Adipocyte (in vitro differentiated cells): ENCODE results near the gene KMT2E.

ENCODE experiments used
- DNase-seq: peaks from one replicate; pipeline ENCODE4 v3.0.0-alpha.2; 2015; ENCODE audit warnings: low read depth
- H3K27me3 ChIP-seq: replicated peaks from 2 replicates; pipeline ENCODE4 v1.7.0; 2013; ENCODE audit warnings: mild to moderate bottlenecking, low read length, moderate library complexity; ENCODE audit not compliant: control insufficient read depth, insufficient read depth
- H3K36me3 ChIP-seq: 2 replicates; pipeline ENCODE4 v1.7.0; 2013; ENCODE audit warnings: low read length, mild to moderate bottlenecking, moderate library complexity; ENCODE audit not compliant: control insufficient read depth, insufficient read depth, severe bottlenecking
- H3K4me1 ChIP-seq: 2 replicates; pipeline ENCODE4 v1.7.0; 2013; ENCODE audit warnings: mild to moderate bottlenecking, low read length, moderate library complexity; ENCODE audit not compliant: control insufficient read depth, insufficient read depth
- H3K4me3 ChIP-seq: 2 replicates; pipeline ENCODE4 v1.7.0; 2013; ENCODE audit warnings: mild to moderate bottlenecking, low read length, moderate library complexity
- H3K9ac ChIP-seq: 2 replicates; pipeline ENCODE4 v1.7.0; 2013; ENCODE audit warnings: mild to moderate bottlenecking, low read length, moderate library complexity
- H3K9me3 ChIP-seq: 2 replicates; pipeline ENCODE4 v1.7.0; 2013; ENCODE audit warnings: mild to moderate bottlenecking, low read length, moderate library complexity; ENCODE audit not compliant: control insufficient read depth

Gene KMT2E

DNA sequence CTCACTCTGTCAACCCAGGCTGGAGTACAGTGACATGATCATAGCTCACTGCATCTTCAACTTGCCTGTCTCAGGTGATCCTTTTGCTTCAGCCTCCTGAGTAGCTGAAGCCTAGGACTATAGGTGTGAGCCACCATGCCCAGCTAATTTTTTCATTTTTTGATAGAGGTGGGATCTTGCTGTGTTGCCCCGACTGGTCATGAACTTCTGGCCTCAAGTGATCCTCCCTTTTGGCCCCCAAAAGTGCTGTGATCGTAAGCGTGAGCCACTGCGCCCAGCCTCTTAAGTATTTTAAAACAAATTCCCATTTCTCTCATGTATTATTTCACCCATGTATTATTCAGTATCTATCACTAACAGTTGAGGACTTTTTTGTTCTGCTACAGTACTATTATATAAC is 43.5 kb downstream of the KMT2E start:
- no peak for DNase-seq
- Histone ChIP-seq H3K4me1 (peaks cover 10% of the 10 kb centered on the region), H3K9me3 (no peaks in the 10 kb centered on the region), H3K4me3 (no peak overlapping the region), H3K36me3 (peaks cover 24% of the 10 kb centered on the region), H3K27me3 (no peaks in the 10 kb centered on the region), H3K9ac (no peak overlapping the region)

DNA sequence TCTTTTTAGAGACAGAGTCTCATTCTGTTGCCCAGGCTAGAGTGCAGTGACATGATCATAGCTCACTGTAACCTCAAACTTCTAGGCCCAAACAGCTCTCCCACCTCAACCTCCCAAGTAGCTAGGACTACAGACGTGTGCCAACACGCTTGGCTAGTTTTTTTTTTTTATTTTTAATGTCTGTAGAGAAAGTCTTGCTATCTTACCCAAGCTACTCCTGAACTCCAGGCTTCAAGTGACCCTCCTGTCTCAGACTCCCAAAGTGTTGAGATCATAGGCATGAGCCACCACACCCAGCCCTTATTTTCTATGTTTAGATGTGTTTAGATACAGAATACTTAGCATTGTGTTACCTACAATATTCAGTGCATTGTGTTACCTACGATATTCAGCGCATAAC is 46.4 kb downstream of the KMT2E start:
- H3K4me3 ChIP-seq, result no peak overlapping the region
- no peaks in the 10 kb centered on the region for H3K27me3 ChIP-seq
- H3K36me3 ChIP-seq, result peaks cover 42% of the 10 kb centered on the region
- no peak for DNase-seq
- no peak overlapping the region for H3K9ac ChIP-seq
- no peaks in the 10 kb centered on the region for H3K9me3 ChIP-seq
- peaks cover 10% of the 10 kb centered on the region for H3K4me1 ChIP-seq

DNA sequence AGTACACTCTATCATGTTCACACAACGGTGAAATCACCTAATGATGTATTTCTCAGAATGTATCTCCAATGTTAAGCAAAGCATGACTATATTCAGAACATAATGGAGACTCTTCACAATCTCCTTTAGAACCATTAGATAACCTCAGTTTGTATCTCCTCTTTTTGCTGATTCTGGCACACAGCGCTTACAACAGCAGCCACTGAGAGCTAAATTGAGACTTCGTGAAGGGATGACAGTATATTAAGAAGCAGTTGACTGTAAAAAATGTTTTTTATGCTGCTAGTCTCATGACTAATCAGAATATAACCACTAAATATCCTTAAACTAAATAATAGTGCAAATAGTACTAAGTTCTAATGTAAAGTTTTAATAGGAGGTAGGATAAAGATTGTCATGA is 46.9 kb downstream of the KMT2E start:
- Histone ChIP-seq H3K36me3 (peaks cover 45% of the 10 kb centered on the region), H3K9me3 (no peaks in the 10 kb centered on the region), H3K4me3 (no peak overlapping the region), H3K4me1 (peaks cover 10% of the 10 kb centered on the region), H3K9ac (no peak overlapping the region), H3K27me3 (no peaks in the 10 kb centered on the region)
- DNase-seq, result no peak

DNA sequence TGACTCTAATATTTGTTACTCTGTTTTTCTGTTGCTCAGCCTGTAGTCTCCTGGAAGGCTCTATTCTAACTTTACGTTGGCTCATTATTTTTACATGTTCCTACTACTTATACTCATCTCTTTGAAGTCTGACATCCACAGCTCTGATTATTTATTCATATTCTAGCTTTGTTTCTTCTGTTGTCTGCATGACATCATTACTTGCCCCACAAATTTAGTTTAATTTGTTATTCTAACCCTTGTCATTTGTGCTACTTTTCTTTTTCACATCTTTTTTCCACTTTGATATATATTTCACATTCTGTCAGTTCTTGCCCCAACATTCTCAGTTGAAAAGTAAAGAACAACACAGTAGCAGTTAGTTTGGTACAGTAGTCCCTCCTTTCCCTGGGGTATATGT is 51.1 kb downstream of the KMT2E start:
- Histone ChIP-seq H3K4me1 (peaks cover 5% of the 10 kb centered on the region), H3K9ac (no peak overlapping the region), H3K9me3 (no peaks in the 10 kb centered on the region), H3K4me3 (no peak overlapping the region), H3K36me3 (peaks cover 74% of the 10 kb centered on the region), H3K27me3 (no peaks in the 10 kb centered on the region)
- DNase-seq, result no peak

DNA sequence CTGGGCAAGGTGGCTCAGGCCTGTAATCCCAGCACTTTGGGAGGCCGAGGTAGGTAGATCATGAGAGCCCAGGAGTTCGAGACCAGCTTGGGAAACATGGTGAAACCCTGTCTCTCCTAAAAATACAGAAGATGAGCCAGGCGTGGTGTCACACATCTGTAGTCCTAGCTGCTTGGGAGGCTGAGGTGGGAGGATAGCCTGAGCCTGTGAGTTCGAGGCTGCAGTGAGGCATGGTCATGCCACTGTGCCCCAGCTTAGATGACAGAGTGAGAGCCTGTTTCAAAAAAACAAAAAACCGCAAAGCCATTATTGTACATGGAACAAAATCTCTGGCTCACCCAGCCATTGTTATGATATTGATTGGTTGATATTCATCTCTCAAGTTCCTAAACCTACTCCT is 53.7 kb downstream of the KMT2E start:
- peaks cover 84% of the 10 kb centered on the region for H3K36me3 ChIP-seq
- no peak for DNase-seq
- no peak overlapping the region for H3K4me3 ChIP-seq
- H3K4me1 ChIP-seq, result peaks cover 5% of the 10 kb centered on the region
- no peak overlapping the region for H3K9ac ChIP-seq
- no peaks in the 10 kb centered on the region for H3K9me3 ChIP-seq
- H3K27me3 ChIP-seq, result no peaks in the 10 kb centered on the region

DNA sequence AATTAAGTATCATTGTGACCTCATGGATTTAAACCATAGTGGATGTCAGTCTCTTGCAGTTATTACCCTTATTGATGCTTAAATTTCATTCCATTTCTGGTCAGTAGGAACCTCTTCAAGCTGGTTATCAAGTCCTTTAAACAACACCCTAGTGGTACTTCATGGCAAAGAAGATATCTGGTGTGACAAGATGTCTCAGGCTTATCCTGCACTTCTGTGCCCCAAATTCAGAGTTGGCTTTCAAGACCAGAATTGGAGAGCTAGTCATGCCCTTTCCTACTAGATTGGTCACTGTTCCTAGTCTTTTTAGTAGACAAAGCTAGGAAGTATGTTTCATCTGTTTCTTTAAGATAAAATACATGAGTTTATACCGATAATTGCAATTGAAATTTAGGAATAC is 54.9 kb downstream of the KMT2E start:
- Histone ChIP-seq H3K4me1 (peaks cover 5% of the 10 kb centered on the region), H3K9ac (no peak overlapping the region), H3K36me3 (peaks cover 84% of the 10 kb centered on the region), H3K27me3 (no peaks in the 10 kb centered on the region), H3K4me3 (no peak overlapping the region), H3K9me3 (no peaks in the 10 kb centered on the region)
- DNase-seq, result no peak

DNA sequence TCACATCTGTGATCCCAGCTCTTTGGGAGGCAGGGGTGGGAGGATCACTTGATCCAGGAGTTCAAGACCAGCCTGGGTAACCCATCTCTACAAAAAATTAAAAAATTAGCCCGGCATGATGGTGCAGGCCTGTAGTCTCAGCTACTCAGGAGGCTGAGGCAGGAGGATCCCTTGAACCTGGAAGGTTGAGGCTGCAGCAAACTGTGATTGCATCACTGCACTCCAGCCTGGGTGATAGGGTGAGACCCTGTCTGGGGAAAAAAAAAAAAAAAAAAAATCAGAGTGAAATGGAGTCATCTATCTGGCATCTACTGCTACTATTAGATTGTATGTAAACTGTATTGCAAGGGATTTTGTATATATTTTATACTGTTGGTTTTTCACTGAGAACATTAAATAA is 59.1 kb downstream of the KMT2E start:
- Histone ChIP-seq H3K27me3 (no peaks in the 10 kb centered on the region), H3K36me3 (peaks cover 86% of the 10 kb centered on the region), H3K4me1 (peaks cover 5% of the 10 kb centered on the region), H3K4me3 (no peak overlapping the region), H3K9ac (no peak overlapping the region), H3K9me3 (no peaks in the 10 kb centered on the region)
- no peak for DNase-seq

DNA sequence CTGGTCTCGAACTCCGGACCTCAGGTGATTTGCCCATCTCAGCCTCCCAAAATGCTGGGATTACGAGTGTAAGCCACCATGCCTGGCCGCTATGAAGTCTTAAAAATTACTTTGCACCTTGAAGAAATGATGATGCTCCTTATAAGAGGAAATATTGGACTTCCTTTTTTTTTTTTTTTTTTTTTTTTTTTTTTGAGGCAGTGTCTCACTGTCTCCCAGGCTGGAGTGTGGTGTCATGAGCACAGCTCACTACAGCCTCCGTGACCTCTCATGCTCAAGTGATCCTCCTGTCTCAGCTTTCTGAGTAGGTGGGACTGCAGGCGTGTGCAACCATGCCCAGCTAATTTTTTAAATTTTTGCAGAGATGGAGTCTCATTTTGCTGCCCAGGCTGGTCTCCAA is 65.3 kb downstream of the KMT2E start:
- Histone ChIP-seq H3K27me3 (no peaks in the 10 kb centered on the region), H3K36me3 (peaks cover 96% of the 10 kb centered on the region), H3K4me1 (no peaks in the 10 kb centered on the region), H3K9me3 (no peaks in the 10 kb centered on the region), H3K9ac (no peak overlapping the region), H3K4me3 (no peak overlapping the region)
- no peak for DNase-seq

DNA sequence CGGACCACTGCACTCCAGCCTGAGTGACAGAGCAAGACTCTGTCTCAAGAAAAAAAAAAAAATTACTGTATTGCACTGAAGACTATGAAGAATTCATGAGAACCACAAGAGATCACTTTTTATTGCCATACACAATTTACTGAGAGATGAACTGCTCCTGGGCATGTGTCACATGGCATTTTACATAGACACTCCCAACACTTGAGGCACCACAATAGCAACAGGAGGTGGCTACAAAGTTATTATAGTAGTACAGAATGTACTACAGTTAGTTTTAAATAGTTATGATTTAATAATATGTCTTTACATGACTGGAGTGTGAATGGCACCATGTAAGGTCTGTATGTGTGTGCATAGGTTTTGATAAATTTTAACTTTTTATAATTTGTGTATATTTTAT is 70.6 kb downstream of the KMT2E start:
- Histone ChIP-seq H3K27me3 (no peaks in the 10 kb centered on the region), H3K4me1 (no peaks in the 10 kb centered on the region), H3K4me3 (no peak overlapping the region), H3K36me3 (peaks cover 68% of the 10 kb centered on the region), H3K9ac (no peak overlapping the region), H3K9me3 (no peaks in the 10 kb centered on the region)
- no peak for DNase-seq

DNA sequence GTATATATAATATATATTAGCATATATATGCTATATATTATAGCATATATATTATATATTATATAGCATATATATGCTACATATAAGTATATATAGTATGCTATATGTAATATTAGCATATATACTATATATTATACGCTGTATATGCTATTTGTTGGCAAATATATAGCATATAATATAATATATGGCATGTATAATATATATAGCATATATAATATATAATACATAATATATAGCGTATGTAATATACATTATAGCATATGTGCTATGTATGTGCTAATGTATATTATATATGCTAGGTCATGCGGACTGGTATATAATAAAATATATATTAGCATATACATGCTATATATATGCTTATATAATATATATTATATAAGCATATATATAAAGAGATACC is 72.8 kb downstream of the KMT2E start:
- Histone ChIP-seq H3K9me3 (no peaks in the 10 kb centered on the region), H3K36me3 (peaks cover 66% of the 10 kb centered on the region), H3K4me3 (no peak overlapping the region), H3K9ac (no peak overlapping the region), H3K4me1 (peaks cover 5% of the 10 kb centered on the region), H3K27me3 (no peaks in the 10 kb centered on the region)
- no peak for DNase-seq

DNA sequence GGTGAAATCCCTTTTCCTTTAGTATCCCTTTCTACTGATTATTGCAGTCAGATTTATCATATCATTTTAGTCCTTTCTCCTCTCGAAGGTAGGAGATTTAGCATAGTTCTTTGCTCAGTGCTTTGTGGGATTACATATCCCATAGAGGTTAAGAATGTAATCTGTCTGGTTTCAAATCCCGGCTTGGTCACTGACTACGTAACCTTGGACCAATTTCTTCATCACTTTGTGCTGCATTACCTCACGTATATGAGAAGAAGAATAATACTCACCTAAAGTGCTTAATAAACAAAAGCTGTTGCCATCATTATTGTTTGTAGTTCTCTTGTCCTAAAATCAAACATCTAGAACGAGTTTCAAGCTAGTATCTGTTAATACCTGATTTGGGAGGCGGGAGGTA is 74.0 kb downstream of the KMT2E start:
- Histone ChIP-seq H3K27me3 (no peaks in the 10 kb centered on the region), H3K9me3 (no peaks in the 10 kb centered on the region), H3K9ac (no peak overlapping the region), H3K4me3 (no peak overlapping the region), H3K4me1 (peaks cover 5% of the 10 kb centered on the region), H3K36me3 (peaks cover 64% of the 10 kb centered on the region)
- no peak for DNase-seq

DNA sequence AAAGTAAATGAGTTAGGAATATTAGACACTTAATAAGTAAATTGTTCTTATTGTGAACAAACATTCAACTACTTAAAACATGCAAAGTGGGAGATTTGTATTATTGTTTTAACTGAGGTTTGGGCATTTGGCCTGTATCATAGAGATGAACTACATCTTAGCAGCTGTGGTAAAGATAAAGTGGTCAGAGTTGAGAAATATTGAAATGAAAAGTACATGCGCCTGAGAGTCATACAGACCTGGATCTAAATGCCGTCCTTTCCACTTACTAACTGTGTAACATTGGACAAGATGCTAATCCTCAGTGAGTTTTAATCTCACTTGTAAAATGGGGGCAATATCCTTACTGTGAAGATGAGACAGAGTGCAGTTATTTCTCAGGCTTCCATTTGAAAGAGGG is 74.5 kb downstream of the KMT2E start:
- peaks cover 5% of the 10 kb centered on the region for H3K4me1 ChIP-seq
- no peaks in the 10 kb centered on the region for H3K27me3 ChIP-seq
- no peak for DNase-seq
- H3K36me3 ChIP-seq, result peaks cover 64% of the 10 kb centered on the region
- no peaks in the 10 kb centered on the region for H3K9me3 ChIP-seq
- H3K9ac ChIP-seq, result no peak overlapping the region
- no peak overlapping the region for H3K4me3 ChIP-seq
